ENCODE data around the gene STK38. TPM values are rescaled to one million over a fixed set of nuclear protein-coding genes. Genes with fewer than 3 reads are reported as not detected.

Gene STK38
- total and polyA plus RNA-seq, 9 of the 15 experiments (the other 6 are each of a cell fraction or from before 2014, with no cell fraction given) = 5.7 to 28.7 (median 19.5) TPM

- TF ChIP-seq, protein P1, sequence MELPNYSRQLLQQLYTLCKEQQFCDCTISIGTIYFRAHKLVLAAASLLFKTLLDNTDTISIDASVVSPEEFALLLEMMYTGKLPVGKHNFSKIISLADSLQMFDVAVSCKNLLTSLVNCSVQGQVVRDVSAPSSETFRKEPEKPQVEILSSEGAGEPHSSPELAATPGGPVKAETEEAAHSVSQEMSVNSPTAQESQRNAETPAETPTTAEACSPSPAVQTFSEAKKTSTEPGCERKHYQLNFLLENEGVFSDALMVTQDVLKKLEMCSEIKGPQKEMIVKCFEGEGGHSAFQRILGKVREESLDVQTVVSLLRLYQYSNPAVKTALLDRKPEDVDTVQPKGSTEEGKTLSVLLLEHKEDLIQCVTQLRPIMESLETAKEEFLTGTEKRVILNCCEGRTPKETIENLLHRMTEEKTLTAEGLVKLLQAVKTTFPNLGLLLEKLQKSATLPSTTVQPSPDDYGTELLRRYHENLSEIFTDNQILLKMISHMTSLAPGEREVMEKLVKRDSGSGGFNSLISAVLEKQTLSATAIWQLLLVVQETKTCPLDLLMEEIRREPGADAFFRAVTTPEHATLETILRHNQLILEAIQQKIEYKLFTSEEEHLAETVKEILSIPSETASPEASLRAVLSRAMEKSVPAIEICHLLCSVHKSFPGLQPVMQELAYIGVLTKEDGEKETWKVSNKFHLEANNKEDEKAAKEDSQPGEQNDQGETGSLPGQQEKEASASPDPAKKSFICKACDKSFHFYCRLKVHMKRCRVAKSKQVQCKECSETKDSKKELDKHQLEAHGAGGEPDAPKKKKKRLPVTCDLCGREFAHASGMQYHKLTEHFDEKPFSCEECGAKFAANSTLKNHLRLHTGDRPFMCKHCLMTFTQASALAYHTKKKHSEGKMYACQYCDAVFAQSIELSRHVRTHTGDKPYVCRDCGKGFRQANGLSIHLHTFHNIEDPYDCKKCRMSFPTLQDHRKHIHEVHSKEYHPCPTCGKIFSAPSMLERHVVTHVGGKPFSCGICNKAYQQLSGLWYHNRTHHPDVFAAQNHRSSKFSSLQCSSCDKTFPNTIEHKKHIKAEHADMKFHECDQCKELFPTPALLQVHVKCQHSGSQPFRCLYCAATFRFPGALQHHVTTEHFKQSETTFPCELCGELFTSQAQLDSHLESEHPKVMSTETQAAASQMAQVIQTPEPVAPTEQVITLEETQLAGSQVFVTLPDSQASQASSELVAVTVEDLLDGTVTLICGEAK (IDR thresholded peaks at IDR 0.05) = no peak
- TF ChIP-seq, protein P1 (CRISPR knock-in tag; IDR thresholded peaks at IDR 0.05) = no peak
- TF ChIP-seq HNRNPK (IDR thresholded peaks at IDR 0.05; ENCODE audit: low read depth, low read length, poor library complexity, severe bottlenecking) = no peak
- TF ChIP-seq ZNF384 (IDR thresholded peaks at IDR 0.05; ENCODE audit: low read depth, low read length) = no peak
- no peak for TF ChIP-seq BMI1 (IDR thresholded peaks at IDR 0.05; ENCODE audit: low read length)
- no peak for TF ChIP-seq MTF1 (CRISPR knock-in tag; IDR thresholded peaks at IDR 0.05; ENCODE audit: borderline replicate concordance)
- no peak for TF ChIP-seq ZC3H11A (IDR thresholded peaks at IDR 0.05; ENCODE audit: low read depth, low read length)
- TF ChIP-seq DPF2 (IDR thresholded peaks at IDR 0.05) = no peak
- no peak for TF ChIP-seq ELF2 (CRISPR knock-in tag; IDR thresholded peaks at IDR 0.05)
- no peak for TF ChIP-seq NFRKB (IDR thresholded peaks at IDR 0.05; ENCODE audit: low read depth)
- TF ChIP-seq HEY1 (CRISPR knock-in tag; IDR thresholded peaks at IDR 0.05; ENCODE audit: borderline replicate concordance) = no peak
Measured at GRCh38 chr6:36519352-36519751, 27.9 kb downstream of the STK38 start (continued).

Data from K562 (cell line).